Sigmoid colon (tissue), 4 donors: ENCODE results near the gene SUGCT.

Source experiments
- CTCF ChIP-seq, 4 experiments: fragments of 450-650 bp in 3 of 4; fragments of 200-600 bp in 1 of 4; IDR thresholded peaks; one replicate each; pipeline ENCODE4 v1.5.1; 2016 to 2019; ENCODE audit warnings: antibody characterized with exemption in 4 of 4, mild to moderate bottlenecking in 3 of 4, moderate library complexity in 2 of 4
- EP300 ChIP-seq, 4 donors: sonication (generic); formaldehyde crosslinking; IDR thresholded peaks; one replicate each; pipeline ENCODE4 v1.6.1; 2017; ENCODE audit warnings: antibody characterized with exemption in 4 of 4
- POLR2A ChIP-seq, 2 donors: fragments of 450-650 bp; IDR thresholded peaks; one replicate each; pipeline ENCODE4 v1.6.1; 2016; ENCODE audit warnings: antibody characterized with exemption in 2 of 2, mild to moderate bottlenecking in 2 of 2, moderate library complexity in 2 of 2
- POLR2AphosphoS5 ChIP-seq, 4 donors: sonication (generic); formaldehyde crosslinking; IDR thresholded peaks; one replicate each; pipeline ENCODE4 v1.6.1; 2017; ENCODE audit warnings: antibody characterized with exemption in 4 of 4

GRCh38 chr7:40569326-40569725 lies 434.5 kb downstream of the SUGCT start:
- no peak for TF ChIP-seq CTCF (IDR thresholded peaks at IDR 0.05)
- TF ChIP-seq POLR2AphosphoS5 (IDR thresholded peaks at IDR 0.05), result no peak
- no peak for TF ChIP-seq POLR2A (IDR thresholded peaks at IDR 0.05)
- no peak for TF ChIP-seq EP300 (IDR thresholded peaks at IDR 0.05)
